HG03097 (cell line): ENCODE measurements around the gene SNX24.

ENCODE experiments used
- ATAC-seq: cut with Tn5 transposase; IDR thresholded peaks from one replicate; pipeline ENCODE4 v1.9.1; 2021; ENCODE audit not compliant: unreplicated experiment, low FRiP score

The SNX24 gene

GRCh38 chr5:122999947-123000563 is 154.6 kb downstream of the SNX24 start:
- ATAC-seq, result peak; percentile 84

DNA sequence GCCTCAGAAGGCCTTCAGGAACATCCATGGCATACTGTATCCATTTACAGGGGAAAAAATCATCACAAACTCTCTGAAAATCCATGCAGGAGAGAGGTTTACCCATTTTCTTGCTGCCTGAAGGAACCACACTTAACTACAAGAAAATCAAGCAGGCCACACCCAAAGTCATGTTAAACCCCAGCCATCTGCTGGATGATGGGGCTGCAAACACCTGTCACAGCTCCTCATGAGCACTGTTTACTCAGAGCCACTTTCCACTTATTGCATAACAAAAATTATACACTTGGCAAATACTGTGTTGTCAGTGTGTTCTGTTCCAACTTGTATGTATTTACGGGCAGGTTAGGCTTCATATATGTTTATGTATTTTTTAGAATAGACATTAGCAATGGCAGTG is 155.3 kb downstream of the SNX24 start:
- ATAC-seq, result no peak

GRCh38 chr5:123001808-123002207 is 156.4 kb downstream of the SNX24 start:
- ATAC-seq, result no peak

- ATAC-seq, result no peak
Measured at GRCh38 chr5:123007182-123007581, 161.8 kb downstream of the SNX24 start.

- no peak for ATAC-seq
Measured at GRCh38 chr5:123007754-123008153, 162.3 kb downstream of the SNX24 start.

- ATAC-seq, result no peak
Measured at GRCh38 chr5:123012321-123012720, 166.9 kb downstream of the SNX24 start.

DNA sequence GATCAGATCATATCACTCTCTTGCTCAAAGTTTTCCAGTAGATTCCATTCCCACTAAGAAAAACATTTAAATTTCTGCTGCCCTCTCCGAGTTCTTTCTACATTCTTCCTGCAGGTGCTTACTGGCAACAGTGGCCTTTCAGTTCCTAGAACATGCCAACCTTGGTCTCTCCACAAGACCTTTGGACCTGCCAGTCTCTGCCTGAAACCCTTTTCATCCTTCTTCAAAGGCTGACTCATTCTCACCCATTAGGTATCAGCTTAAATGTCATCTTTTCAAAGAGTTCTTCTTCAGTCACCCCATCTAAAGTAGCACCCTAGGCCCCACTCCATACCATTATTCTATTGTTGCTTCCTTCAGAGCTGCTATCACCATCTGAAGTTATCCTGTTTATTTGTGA is 169.3 kb downstream of the SNX24 start:
- no peak for ATAC-seq

- no peak for ATAC-seq
Measured at GRCh38 chr5:123028222-123028621, 182.8 kb downstream of the SNX24 start.

DNA sequence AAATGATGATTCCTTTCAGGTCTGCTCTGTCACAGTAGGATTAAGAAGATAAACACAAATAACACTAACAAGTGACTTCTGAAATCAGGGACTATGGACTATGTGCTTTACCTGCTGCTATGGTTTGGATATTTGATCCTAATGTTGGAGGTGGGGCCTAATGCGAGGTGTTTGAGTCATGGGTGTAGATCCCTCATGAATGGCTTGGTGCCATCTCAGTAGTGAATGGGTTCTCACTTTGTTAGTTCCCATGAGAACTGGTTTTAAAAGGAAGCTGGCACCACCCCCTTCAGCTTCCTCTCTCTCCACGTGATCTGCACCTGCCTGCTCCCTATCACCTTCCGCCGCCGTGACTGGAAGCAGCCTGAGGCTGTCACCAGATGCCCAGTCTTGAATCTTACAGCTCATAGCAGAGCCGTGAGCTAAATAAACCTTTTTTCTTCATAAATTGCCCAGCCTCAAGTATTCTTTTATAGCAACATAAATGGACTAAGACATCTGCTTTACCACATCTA is 187.8 kb downstream of the SNX24 start:
- ATAC-seq, result no peak

DNA sequence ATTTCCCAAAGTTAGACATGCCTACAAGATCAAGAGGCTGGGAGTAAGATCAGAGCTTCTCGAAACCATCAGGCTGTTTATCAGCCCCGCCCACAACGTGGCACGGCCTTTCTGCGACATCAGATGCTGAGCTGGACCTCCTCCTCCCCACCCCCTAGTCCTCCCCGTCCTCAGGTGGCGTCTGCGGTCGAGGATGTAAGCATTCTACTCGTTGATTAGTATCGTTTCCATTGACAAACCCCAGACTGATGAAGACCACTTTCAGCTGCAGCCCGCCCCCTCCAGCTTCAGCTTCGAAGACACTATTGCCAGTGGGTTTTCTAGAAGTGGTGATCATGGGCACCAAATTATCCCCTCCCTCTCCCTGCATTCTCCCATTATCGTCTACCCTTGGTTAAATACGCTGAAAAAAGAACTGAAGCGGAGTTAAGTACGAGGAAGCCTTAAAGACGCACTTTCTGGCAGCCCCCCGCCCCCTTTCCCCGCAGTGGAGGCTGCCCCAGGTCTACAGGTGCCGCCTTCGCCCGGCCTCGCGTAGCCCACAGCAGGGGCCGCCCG is 190.0 kb downstream of the SNX24 start:
- ATAC-seq, result no peak

DNA sequence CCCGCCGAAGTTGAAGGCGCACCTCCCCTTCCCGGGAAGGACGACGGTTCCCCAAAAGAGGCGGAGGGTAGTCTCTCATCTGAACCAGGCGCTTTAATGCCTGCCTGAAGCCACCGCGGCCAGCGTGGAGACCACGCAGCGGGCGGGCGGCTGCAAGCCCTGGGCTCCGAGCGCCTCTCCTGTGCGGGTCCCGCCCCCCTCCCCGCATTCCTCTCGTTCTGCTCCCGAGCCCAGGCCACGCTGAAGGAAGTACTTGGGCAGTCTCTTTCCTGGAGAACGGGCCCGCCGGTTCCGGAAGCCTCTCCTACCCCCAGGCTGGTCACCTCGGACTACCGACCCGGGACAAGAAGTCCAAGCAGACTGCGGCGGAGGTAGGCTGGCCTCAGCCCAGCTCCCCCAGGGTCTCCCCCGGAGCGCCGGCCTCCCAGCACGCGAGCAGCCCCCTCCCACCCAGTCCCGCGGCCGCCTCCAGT is 190.5 kb downstream of the SNX24 start:
- no peak for ATAC-seq

DNA sequence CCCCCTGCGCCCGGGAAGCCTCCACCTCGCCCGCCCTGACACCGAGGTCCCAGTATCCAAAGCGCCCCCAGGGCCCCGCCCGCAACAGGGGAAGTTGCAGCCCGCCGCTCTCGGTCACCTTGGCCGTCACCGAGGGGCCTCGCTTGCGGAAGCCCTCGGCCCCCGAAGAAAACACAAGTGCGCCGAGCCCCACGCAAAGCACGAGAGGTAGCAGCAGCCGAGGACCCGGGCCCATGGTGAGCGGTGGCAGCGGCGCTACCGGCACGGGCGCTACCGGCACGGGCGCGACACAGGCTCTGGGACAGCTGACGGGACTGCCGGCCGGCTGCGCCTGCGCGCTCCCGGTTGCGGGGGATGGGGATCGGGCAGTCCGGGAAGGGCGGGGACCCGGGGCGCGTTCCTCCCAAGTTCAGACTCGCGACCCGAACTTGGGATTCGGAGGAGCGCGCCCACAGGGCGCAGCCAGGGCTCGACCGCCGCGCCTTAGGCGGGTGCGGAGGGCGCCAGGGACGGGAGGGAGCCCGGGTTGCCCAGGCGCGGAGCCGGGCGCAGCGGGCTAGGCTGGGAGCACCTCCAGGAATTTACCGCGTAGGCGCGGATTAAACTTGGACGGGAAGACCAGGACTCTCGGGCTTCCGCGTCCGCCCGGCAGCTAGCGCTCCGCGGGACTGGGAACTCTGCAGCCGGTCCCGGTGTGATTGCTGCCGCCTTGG is 191.1 kb downstream of the SNX24 start, which contains the start of gene PPIC:
TSS of gene PPIC (minus strand) at position 335 of the 713 bp plus-strand sequence. CDS start at position 235, 100 bp downstream.
- ATAC-seq, result no peak

DNA sequence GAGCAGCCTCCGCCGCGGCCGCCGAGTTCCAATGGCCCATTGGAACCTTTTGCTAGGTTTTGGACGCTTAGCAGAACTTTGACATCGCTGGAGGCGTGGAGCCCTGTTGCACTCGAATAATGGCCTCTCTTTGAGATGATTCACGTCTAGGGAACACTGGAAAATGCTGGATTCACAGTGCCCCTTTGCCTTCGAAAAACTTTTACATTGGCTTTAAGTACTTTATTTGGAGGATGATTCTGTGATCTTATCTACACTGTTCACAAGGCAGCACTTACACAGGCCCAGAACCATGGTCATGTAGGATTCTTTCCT is 191.6 kb downstream of the SNX24 start:
- no peak for ATAC-seq

DNA sequence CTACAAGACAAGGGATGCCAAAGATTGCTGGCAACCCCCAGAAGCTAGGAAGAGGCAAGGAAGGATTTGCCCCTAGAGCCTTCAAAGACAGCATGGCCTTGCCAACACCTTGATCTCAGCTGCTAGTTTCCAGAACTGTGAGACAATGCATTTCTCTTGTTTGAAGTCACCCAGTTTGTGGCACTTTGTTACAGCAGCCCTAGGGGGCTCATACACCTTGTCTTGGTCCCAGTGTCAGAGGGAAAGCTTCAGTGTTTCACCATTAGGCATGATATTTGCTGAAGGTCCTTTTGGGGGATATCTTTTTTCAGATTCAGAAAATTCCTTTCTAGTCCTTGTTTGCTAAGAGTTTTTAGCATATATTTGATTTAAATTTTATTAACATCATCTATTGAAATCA is 194.3 kb downstream of the SNX24 start:
- ATAC-seq, result no peak

DNA sequence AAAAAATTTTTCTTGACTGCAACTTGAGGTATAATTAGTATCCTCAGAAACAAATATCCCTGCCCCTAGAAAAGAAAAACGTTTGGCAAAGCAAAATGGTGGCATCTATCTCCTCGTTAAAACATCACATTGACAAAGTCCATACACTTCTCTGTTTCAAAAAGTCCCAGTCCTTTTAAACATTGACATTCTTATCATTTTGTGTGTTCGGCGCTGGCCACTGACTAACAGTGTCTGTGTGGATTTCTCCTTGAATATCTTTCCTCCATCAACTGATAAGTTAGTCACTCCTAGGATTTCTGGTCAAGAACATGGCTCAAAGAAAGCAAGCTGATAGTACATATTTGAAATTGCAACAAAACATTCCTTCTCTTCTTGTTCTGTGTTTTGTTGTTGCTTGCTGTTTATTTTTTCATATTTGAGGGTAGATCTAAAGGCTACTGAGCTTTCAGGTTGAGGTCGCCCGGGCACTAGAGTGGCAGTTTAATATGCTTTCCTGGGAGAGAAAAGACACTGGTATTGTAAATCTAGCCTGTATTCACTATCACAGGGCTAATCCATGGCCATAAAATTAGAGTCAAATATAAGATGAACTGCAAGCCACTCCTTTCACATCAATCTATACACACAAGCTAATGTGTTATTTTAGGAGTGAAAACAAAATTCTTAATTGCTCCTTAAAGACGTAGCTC is 199.7 kb downstream of the SNX24 start:
- no peak for ATAC-seq

- no peak for ATAC-seq
Measured at GRCh38 chr5:123046222-123046621, 200.8 kb downstream of the SNX24 start.

DNA sequence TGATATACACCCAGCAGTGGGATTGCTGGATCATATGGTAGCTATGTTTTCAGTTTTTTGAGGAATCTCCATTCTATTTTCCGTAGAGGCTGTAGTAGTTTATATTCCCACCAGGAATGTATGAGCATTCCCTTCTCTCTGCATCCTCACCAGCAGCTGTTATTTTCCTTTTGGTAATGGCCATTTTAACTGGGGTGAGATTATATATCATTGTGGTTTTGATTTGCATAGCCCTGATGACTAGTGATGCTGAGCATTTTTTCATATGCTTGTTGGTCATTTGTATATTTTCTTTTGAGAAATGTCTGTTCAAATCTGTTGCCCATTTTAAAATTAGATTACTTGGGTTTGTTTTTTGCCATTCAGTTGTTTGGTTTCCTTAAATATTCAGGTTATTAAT is 202.3 kb downstream of the SNX24 start:
- ATAC-seq, result no peak

DNA sequence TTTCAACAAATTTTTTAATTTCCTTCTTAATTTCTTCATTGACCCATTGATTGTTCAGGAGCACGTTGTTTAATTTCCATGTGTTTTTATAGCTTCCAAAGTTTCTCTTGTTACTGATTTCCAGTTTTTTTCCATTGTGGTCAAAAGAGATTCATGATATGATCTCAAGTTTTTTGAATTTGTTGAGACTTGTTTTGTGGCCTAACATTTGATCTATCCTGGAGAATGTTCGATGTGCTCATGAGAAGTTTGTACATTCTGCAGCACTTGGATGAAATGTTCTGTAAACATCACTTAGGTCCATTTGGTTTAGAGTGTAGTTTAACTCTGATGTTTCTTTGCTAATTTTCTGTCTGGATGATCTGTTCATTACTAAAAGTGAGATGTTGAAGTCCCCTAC is 205.8 kb downstream of the SNX24 start:
- ATAC-seq, result no peak
